Neuronal stem cell (in vitro differentiated cells): ENCODE data around the gene FBXL7.

Source experiments
- DNase-seq: peaks from one replicate; pipeline ENCODE4 v3.0.0-alpha.2; 2013; ENCODE audit warnings: low spot score
- H2AFZ ChIP-seq: one replicate; pipeline ENCODE4 v1.6.1; 2013; ENCODE audit warnings: mild to moderate bottlenecking, low read length, inconsistent platforms
- H2AK5ac ChIP-seq: 2 replicates; pipeline ENCODE4 v1.6.1; 2013; ENCODE audit warnings: low read depth, mild to moderate bottlenecking, inconsistent platforms, low read length, moderate library complexity, mixed read lengths
- H2BK120ac ChIP-seq: 2 replicates; pipeline ENCODE4 v1.6.1; 2013; ENCODE audit warnings: low read depth, mild to moderate bottlenecking, inconsistent platforms, low read length, moderate library complexity, mixed read lengths
- H2BK12ac ChIP-seq: one replicate; pipeline ENCODE4 v1.6.1; 2013; ENCODE audit warnings: low read length, inconsistent platforms
- H2BK15ac ChIP-seq: 2 replicates; pipeline ENCODE4 v1.6.1; 2013; ENCODE audit warnings: mild to moderate bottlenecking, low read length, inconsistent platforms, mixed read lengths
- H2BK5ac ChIP-seq: one replicate; pipeline ENCODE4 v1.6.1; 2013; ENCODE audit warnings: inconsistent platforms, mild to moderate bottlenecking, low read length, moderate library complexity
- H3K14ac ChIP-seq: one replicate; pipeline ENCODE4 v1.6.1; 2013; ENCODE audit warnings: low read length, inconsistent platforms
- H3K18ac ChIP-seq: 2 replicates; pipeline ENCODE4 v1.6.1; 2013; ENCODE audit warnings: low read length, inconsistent platforms
- H3K23ac ChIP-seq: 2 replicates; pipeline ENCODE4 v1.6.1; 2013; ENCODE audit warnings: low read depth, mild to moderate bottlenecking, mixed read lengths, low read length, inconsistent platforms; ENCODE audit not compliant: poor library complexity
- H3K27ac ChIP-seq: replicated peaks from 3 replicates; pipeline ENCODE4 v1.5.1; 2013; ENCODE audit warnings: low read length, inconsistent platforms
- H3K27me3 ChIP-seq, 3 experiments: 2 replicates each; pipeline ENCODE4 v1.6.1; 2013; ENCODE audit warnings: low read length in 3 of 3, mild to moderate bottlenecking in 2 of 3, inconsistent platforms in 1 of 3, low read depth in 1 of 3, mixed read lengths in 1 of 3, moderate library complexity in 1 of 3; ENCODE audit not compliant: control insufficient read depth in 3 of 3, insufficient read depth in 3 of 3
- H3K36me3 ChIP-seq, 2 donors: replicated peaks in 1 of 2; 2 replicates each; pipeline ENCODE4 v1.6.1; 2013; ENCODE audit warnings: low read length in 2 of 2; ENCODE audit not compliant: control insufficient read depth in 2 of 2, insufficient read depth in 2 of 2
- H3K4ac ChIP-seq: 2 replicates; pipeline ENCODE4 v1.6.1; 2013; ENCODE audit warnings: inconsistent platforms, mild to moderate bottlenecking, low read length, moderate library complexity
- H3K4me1 ChIP-seq, 2 donors: 1 replicate in 1 of 2; 2 replicates in 1 of 2; pipeline ENCODE4 v1.6.1; 2013; ENCODE audit warnings: low read length in 2 of 2, low read depth in 1 of 2; ENCODE audit not compliant: control insufficient read depth in 2 of 2, insufficient read depth in 1 of 2
- H3K4me2 ChIP-seq: one replicate; pipeline ENCODE4 v1.6.1; 2013; ENCODE audit warnings: mild to moderate bottlenecking, low read length, inconsistent platforms; ENCODE audit not compliant: insufficient read depth, poor library complexity, severe bottlenecking
- H3K4me3 ChIP-seq, 2 donors: 2 replicates each; pipeline ENCODE4 v1.5.1; 2013; ENCODE audit warnings: low read length in 2 of 2, mild to moderate bottlenecking in 2 of 2, inconsistent platforms in 1 of 2, moderate library complexity in 1 of 2
- H3K79me1 ChIP-seq: one replicate; pipeline ENCODE4 v1.6.1; 2013; ENCODE audit warnings: low read depth, mild to moderate bottlenecking, inconsistent platforms, low read length, moderate library complexity
- H3K9ac ChIP-seq: one replicate; pipeline ENCODE4 v1.6.1; 2013; ENCODE audit warnings: mild to moderate bottlenecking, low read depth, low read length, inconsistent platforms; ENCODE audit not compliant: poor library complexity
- H3K9me3 ChIP-seq, 2 donors: replicated peaks in 1 of 2; 2 replicates each; pipeline versions ENCODE3 to v1.6.1; 2013; ENCODE audit warnings: low read length in 2 of 2, mild to moderate bottlenecking in 2 of 2, inconsistent platforms in 1 of 2, low read depth in 1 of 2, mixed read lengths in 1 of 2, moderate library complexity in 1 of 2; ENCODE audit not compliant: control insufficient read depth in 2 of 2, insufficient read depth in 1 of 2
- H4K8ac ChIP-seq: one replicate; pipeline ENCODE4 v1.6.1; 2013; ENCODE audit warnings: low read depth, mild to moderate bottlenecking, inconsistent platforms, low read length, moderate library complexity
- H4K91ac ChIP-seq: one replicate; pipeline ENCODE4 v1.6.1; 2013; ENCODE audit warnings: low read length, low read depth, mild to moderate bottlenecking, inconsistent platforms; ENCODE audit not compliant: poor library complexity
- WGBS, 2 donors: extraction: QIAGEN DNeasy Blood & Tissue Kit; methylation state at CpG; one replicate each; pipeline ENCODE4 v1.1.7; 2013; ENCODE audit warnings: missing lambda C conversion rate in 2 of 2, mixed read lengths in 1 of 2; ENCODE audit not compliant: insufficient read length in 2 of 2, insufficient replicate concordance in 1 of 2; ENCODE audit errors: extremely low coverage in 2 of 2; 5-methylcytosine and 5-hydroxymethylcytosine counted together

The FBXL7 gene

GRCh38 chr5:15627647-15628046 is 127.7 kb downstream of the FBXL7 start:
- H2BK5ac ChIP-seq, result no peak overlapping the region
- H3K18ac ChIP-seq, result no peak overlapping the region
- no peak overlapping the region for H3K9ac ChIP-seq
- H3K4ac ChIP-seq, result no peak overlapping the region
- no peaks in the 10 kb centered on the region for H3K4me1 ChIP-seq
- H4K8ac ChIP-seq, result no peak overlapping the region
- H3K23ac ChIP-seq, result no peak overlapping the region
- H2AFZ ChIP-seq, result no peak overlapping the region
- H2AK5ac ChIP-seq, result no peak overlapping the region
- no peak overlapping the region for H3K14ac ChIP-seq
- H3K36me3 ChIP-seq, result no peaks in the 10 kb centered on the region
- H3K9me3 ChIP-seq, result no peaks in the 10 kb centered on the region
- H3K4me2 ChIP-seq, result no peak overlapping the region
- WGBS, 2 donors, result no CpG with 5 or more reads among the region's 2 CpGs
- no peak overlapping the region for H2BK15ac ChIP-seq
- no peaks in the 10 kb centered on the region for H3K79me1 ChIP-seq
- no peak overlapping the region for H2BK120ac ChIP-seq
- no peak overlapping the region for H4K91ac ChIP-seq
- H3K4me3 ChIP-seq, result no peak overlapping the region
- DNase-seq, result no peak
- no peaks in the 10 kb centered on the region for H3K27me3 ChIP-seq
- H2BK12ac ChIP-seq, result no peak overlapping the region
- H3K27ac ChIP-seq, result no peak overlapping the region

- Histone ChIP-seq H3K4me1 (no peaks in the 10 kb centered on the region), H4K8ac (no peak overlapping the region), H3K36me3 (no peaks in the 10 kb centered on the region), H3K9me3 (no peaks in the 10 kb centered on the region), H3K4me2 (no peak overlapping the region), H3K4ac (no peak overlapping the region), H2AFZ (no peak overlapping the region), H3K14ac (no peak overlapping the region), H3K18ac (no peak overlapping the region), H3K27ac (no peak overlapping the region), H2AK5ac (no peak overlapping the region), H3K23ac (no peak overlapping the region), H3K27me3 (no peaks in the 10 kb centered on the region), H2BK15ac (no peak overlapping the region), H2BK120ac (no peak overlapping the region), H4K91ac (no peak overlapping the region), H2BK12ac (no peak overlapping the region), H3K4me3 (no peak overlapping the region), H3K79me1 (no peaks in the 10 kb centered on the region), H2BK5ac (no peak overlapping the region), H3K9ac (no peak overlapping the region)
- no peak for DNase-seq
These were observed 130.5 kb downstream of the FBXL7 start for GRCh38 chr5:15630441-15630840.

- WGBS, 2 donors, result no CpG with 5 or more reads among the region's 4 CpGs
- no peak overlapping the region for H4K8ac ChIP-seq
- H3K4me1 ChIP-seq, result peaks cover 0 to 3% of the 10 kb centered on the region in 2 donors
- no peak overlapping the region for H3K14ac ChIP-seq
- H3K23ac ChIP-seq, result no peak overlapping the region
- no peak overlapping the region for H3K4me2 ChIP-seq
- no peak overlapping the region for H3K27ac ChIP-seq
- H2AK5ac ChIP-seq, result no peak overlapping the region
- H3K18ac ChIP-seq, result no peak overlapping the region
- no peak overlapping the region for H2BK15ac ChIP-seq
- no peaks in the 10 kb centered on the region for H3K79me1 ChIP-seq
- H3K4ac ChIP-seq, result no peak overlapping the region
- no peak overlapping the region for H3K9ac ChIP-seq
- H3K9me3 ChIP-seq, result no peaks in the 10 kb centered on the region
- H3K4me3 ChIP-seq, result no peak overlapping the region
- no peak overlapping the region for H2BK12ac ChIP-seq
- H2AFZ ChIP-seq, result no peak overlapping the region
- no peak for DNase-seq
- no peaks in the 10 kb centered on the region for H3K27me3 ChIP-seq
- H3K36me3 ChIP-seq, result no peaks in the 10 kb centered on the region
- no peak overlapping the region for H2BK120ac ChIP-seq
- H4K91ac ChIP-seq, result no peak overlapping the region
- no peak overlapping the region for H2BK5ac ChIP-seq
These were observed 134.8 kb downstream of the FBXL7 start for GRCh38 chr5:15634591-15635288.

- Histone ChIP-seq H3K23ac (no peak overlapping the region), H4K8ac (no peak overlapping the region), H3K36me3 (no peaks in the 10 kb centered on the region), H3K9ac (no peak overlapping the region), H3K14ac (no peak overlapping the region), H3K4me2 (no peak overlapping the region), H3K9me3 (no peaks in the 10 kb centered on the region), H3K27ac (no peak overlapping the region), H2AK5ac (no peak overlapping the region), H3K4ac (no peak overlapping the region), H3K27me3 (no peaks in the 10 kb centered on the region), H3K79me1 (no peaks in the 10 kb centered on the region), H3K4me1 (peaks cover 0 to 3% of the 10 kb centered on the region in 2 donors), H2BK120ac (no peak overlapping the region), H3K18ac (no peak overlapping the region), H2BK12ac (no peak overlapping the region), H2AFZ (no peak overlapping the region), H2BK5ac (no peak overlapping the region), H4K91ac (no peak overlapping the region), H3K4me3 (no peak overlapping the region), H2BK15ac (no peak overlapping the region)
- DNase-seq, result no peak
- no CpG with 5 or more reads among the region's 1 CpG for WGBS, 2 donors
These were observed 135.3 kb downstream of the FBXL7 start for GRCh38 chr5:15635289-15635616.
